Panc1 (cell line): ENCODE data around the gene TSNAX. TPM values are rescaled to one million over a fixed set of nuclear protein-coding genes. Genes with fewer than 3 reads are reported as not detected.

Source experiments
- ATAC-seq: fragments of 200-7000 bp; cut with Tn5 transposase; 2 replicates; pipeline ENCODE4 v1.9.1; 2020; ENCODE audit warnings: mild to moderate bottlenecking, moderate library complexity
- BruUV-seq: library from RNA; stranded (reverse); fragments of 400-500 nt; replicated peaks from 2 replicates; lab custom pipeline; 2021; lab: Mats Ljungman, UMichigan
- CTCF ChIA-PET: fragments of 300-600 bp; sonication (Branson Sonifier 250); formaldehyde crosslinking; loops from one replicate; lab custom pipeline; 2022; ENCODE audit warnings: antibody characterized with exemption; lab: Charles Lee
- POLR2A ChIA-PET: fragments of 300-600 bp; sonication (Branson Sonifier 250); formaldehyde crosslinking; loops from one replicate; lab custom pipeline; 2022; ENCODE audit warnings: antibody characterized with exemption; lab: Charles Lee
- DNase-seq: peaks from one replicate; pipeline ENCODE4 v3.0.0-alpha.2; 2010; ENCODE audit warnings: low read depth, low spot score
- H3K27ac ChIP-seq: 2 replicates; pipeline ENCODE4 v1.5.1; 2011; ENCODE audit warnings: mild to moderate bottlenecking, low read length, inconsistent platforms
- H3K27me3 ChIP-seq: fragments of 200-500 bp; sonication (Bioruptor generic); 2 replicates; pipeline ENCODE4 v1.6.0; 2014; ENCODE audit warnings: low read length, inconsistent platforms; ENCODE audit not compliant: control insufficient read depth, insufficient read depth
- H3K36me3 ChIP-seq: fragments of 200-500 bp; sonication (Bioruptor generic); 2 replicates; pipeline ENCODE4 v1.5.1; 2014; ENCODE audit warnings: inconsistent platforms, mild to moderate bottlenecking, low read length, moderate library complexity; ENCODE audit not compliant: control insufficient read depth, insufficient read depth
- H3K4me1 ChIP-seq: 2 replicates; pipeline ENCODE4 v1.5.1; 2011; ENCODE audit warnings: inconsistent platforms, mild to moderate bottlenecking, low read length, moderate library complexity; ENCODE audit not compliant: control insufficient read depth, insufficient read depth
- H3K4me3 ChIP-seq, 2 experiments: 2 replicates each; pipeline ENCODE4 v1.5.1; 2011 to 2012; ENCODE audit warnings: low read depth in 2 of 2, low read length in 2 of 2, mild to moderate bottlenecking in 2 of 2, inconsistent platforms in 1 of 2, moderate library complexity in 1 of 2
- H3K9me3 ChIP-seq: fragments of 200-500 bp; sonication (Bioruptor generic); 2 replicates; pipeline ENCODE4 v1.5.1; 2014; ENCODE audit warnings: low read depth, mild to moderate bottlenecking, inconsistent platforms, low read length, moderate library complexity; ENCODE audit not compliant: control insufficient read depth, insufficient read depth
- CTCF ChIP-seq: fragments of 450-650 bp; IDR thresholded peaks from 2 replicates; pipeline ENCODE4 v1.5.1; 2017; ENCODE audit warnings: mild to moderate bottlenecking
- POLR2AphosphoS5 ChIP-seq: IDR thresholded peaks from 2 replicates; pipeline ENCODE4 v1.6.1; 2012; ENCODE audit warnings: mild to moderate bottlenecking, low read depth, low read length, moderate library complexity
- SIN3A ChIP-seq: IDR thresholded peaks from 2 replicates; pipeline ENCODE4 v1.6.1; 2012; ENCODE audit warnings: low read depth, mild to moderate bottlenecking, low read length, moderate library complexity, borderline replicate concordance; ENCODE audit not compliant: insufficient read depth
- TCF7L2 ChIP-seq: IDR thresholded peaks from 2 replicates; pipeline ENCODE4 v1.6.1; 2011; ENCODE audit warnings: mild to moderate bottlenecking, low read depth, low read length, inconsistent platforms
- in situ Hi-C: cut with HindIII; loops from 2 replicates; pipeline ENCODE4 v1.10.0; 2016; ENCODE audit warnings: low sequenced_read_pairs, low pct_unique_long_range_greater_than_20kb
- intact Hi-C: fragments of 100-400 bp; cut with micrococcal nuclease; formaldehyde crosslinking; loops from one replicate; pipeline ENCODE4 v1.10.0; 2022; ENCODE audit not compliant: unreplicated experiment
- total RNA-seq: library from RNA; stranded (reverse); gene quantifications from one replicate; pipeline ENCODE4 v1.2.1, GENCODE V29; 2021; ENCODE audit not compliant: unreplicated experiment
- TF ChIP-seq, protein P1 (sequence below), 2 experiments: IDR thresholded peaks; 2 replicates each; pipeline ENCODE4 v1.6.1; 2011 to 2012; ENCODE audit warnings: low read depth in 2 of 2, control low read depth in 1 of 2, low read length in 1 of 2, mild to moderate bottlenecking in 1 of 2, moderate library complexity in 1 of 2; ENCODE audit not compliant: insufficient read depth in 1 of 2

Gene TSNAX
- total RNA-seq, 1 experiment from 2014 or later, result 40.0 TPM

GRCh38 chr1:231536099-231536498, 7.6 kb downstream of the TSNAX start:
- in situ Hi-C loops (no loop called here), intact Hi-C loops (no loop called here)
- POLR2A ChIA-PET, result interaction anchor here (0.6 kb wide), 1 partner anchor 18 kb away, joined by 12 read pairs; no protein-coding TSS in a partner anchor
- H3K27ac ChIP-seq, result no peak overlapping the region
- TF ChIP-seq TCF7L2 (no peak), SIN3A (no peak), CTCF (no peak), POLR2AphosphoS5 (no peak)
- TF ChIP-seq, protein P1, sequence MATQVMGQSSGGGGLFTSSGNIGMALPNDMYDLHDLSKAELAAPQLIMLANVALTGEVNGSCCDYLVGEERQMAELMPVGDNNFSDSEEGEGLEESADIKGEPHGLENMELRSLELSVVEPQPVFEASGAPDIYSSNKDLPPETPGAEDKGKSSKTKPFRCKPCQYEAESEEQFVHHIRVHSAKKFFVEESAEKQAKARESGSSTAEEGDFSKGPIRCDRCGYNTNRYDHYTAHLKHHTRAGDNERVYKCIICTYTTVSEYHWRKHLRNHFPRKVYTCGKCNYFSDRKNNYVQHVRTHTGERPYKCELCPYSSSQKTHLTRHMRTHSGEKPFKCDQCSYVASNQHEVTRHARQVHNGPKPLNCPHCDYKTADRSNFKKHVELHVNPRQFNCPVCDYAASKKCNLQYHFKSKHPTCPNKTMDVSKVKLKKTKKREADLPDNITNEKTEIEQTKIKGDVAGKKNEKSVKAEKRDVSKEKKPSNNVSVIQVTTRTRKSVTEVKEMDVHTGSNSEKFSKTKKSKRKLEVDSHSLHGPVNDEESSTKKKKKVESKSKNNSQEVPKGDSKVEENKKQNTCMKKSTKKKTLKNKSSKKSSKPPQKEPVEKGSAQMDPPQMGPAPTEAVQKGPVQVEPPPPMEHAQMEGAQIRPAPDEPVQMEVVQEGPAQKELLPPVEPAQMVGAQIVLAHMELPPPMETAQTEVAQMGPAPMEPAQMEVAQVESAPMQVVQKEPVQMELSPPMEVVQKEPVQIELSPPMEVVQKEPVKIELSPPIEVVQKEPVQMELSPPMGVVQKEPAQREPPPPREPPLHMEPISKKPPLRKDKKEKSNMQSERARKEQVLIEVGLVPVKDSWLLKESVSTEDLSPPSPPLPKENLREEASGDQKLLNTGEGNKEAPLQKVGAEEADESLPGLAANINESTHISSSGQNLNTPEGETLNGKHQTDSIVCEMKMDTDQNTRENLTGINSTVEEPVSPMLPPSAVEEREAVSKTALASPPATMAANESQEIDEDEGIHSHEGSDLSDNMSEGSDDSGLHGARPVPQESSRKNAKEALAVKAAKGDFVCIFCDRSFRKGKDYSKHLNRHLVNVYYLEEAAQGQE (IDR thresholded peaks at IDR 0.05; ENCODE audit: insufficient read depth in 1 of 2, low read depth in 2 of 2, low read length in 1 of 2), result no peak
- H3K36me3 ChIP-seq, result peaks cover 26% of the 10 kb centered on the region
- peaks cover 15% of the 10 kb centered on the region; the same call in 1 of the 2 replicates for H3K9me3 ChIP-seq
- no peak for ATAC-seq
- no peaks in the 10 kb centered on the region for H3K4me1 ChIP-seq
- DNase-seq, result no peak
- no TSS peak for BruUV-seq
- CTCF ChIA-PET, result interaction anchor here (0.6 kb wide), 1 partner anchor 214 kb away, joined by 5 read pairs; no protein-coding TSS in a partner anchor
- no peaks in the 10 kb centered on the region for H3K27me3 ChIP-seq
- no peak overlapping the region for H3K4me3 ChIP-seq

DNA sequence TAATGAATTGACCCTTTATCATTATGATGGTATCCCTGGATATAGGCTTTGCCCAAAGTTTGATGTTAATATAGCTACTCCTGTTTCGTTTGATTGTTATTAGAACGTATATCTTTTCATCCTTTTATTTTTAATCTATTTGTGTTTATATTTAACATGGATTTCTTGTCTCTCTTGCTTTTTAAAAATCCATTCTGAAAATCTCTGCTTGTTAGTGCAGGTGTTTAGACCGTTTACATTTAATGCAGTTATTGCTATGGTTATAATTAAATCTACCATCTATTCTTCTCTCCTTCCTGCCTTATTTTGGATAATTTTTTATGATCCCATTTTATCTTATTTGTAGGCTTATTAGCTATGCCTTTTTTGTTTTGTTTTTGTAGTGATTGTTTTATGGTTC, 12.4 kb downstream of the TSNAX start:
- BruUV-seq, result no TSS peak
- H3K36me3 ChIP-seq, result peaks cover 21% of the 10 kb centered on the region
- no peak overlapping the region for H3K4me3 ChIP-seq
- TF ChIP-seq POLR2AphosphoS5 (no peak), SIN3A (no peak), TCF7L2 (no peak), CTCF (no peak)
- TF ChIP-seq, protein P1 (IDR thresholded peaks at IDR 0.05; ENCODE audit: insufficient read depth in 1 of 2, low read depth in 2 of 2, low read length in 1 of 2), result no peak
- H3K4me1 ChIP-seq, result no peaks in the 10 kb centered on the region
- no peak overlapping the region for H3K27ac ChIP-seq
- H3K27me3 ChIP-seq, result no peaks in the 10 kb centered on the region
- in situ Hi-C loops, result no loop called here
- CTCF ChIA-PET, result no interaction called here
- DNase-seq, result no peak
- intact Hi-C loops, result no loop called here
- H3K9me3 ChIP-seq, result peaks cover 15% of the 10 kb centered on the region; the same call in 1 of the 2 replicates
- POLR2A ChIA-PET, result no interaction called here
- no peak for ATAC-seq
